Spleen (tissue), 11 donors: ENCODE results near the gene LRBA. TPM values are rescaled to one million over a fixed set of nuclear protein-coding genes. Genes with fewer than 3 reads are reported as not detected.

Experiments used
- DNase-seq: peaks from one replicate; pipeline ENCODE4 v3.0.0-alpha.2; 2020
- H3K27ac ChIP-seq, 8 donors: fragments of 200-600 bp; sonication (generic) in 7 of 8; 1 replicate in 4 of 8; 2 replicates in 4 of 8; pipeline versions ENCODE4 v1.5.0 to v1.8.0; 2016 to 2021; ENCODE audit warnings: inconsistent platforms in 4 of 8, mild to moderate bottlenecking in 4 of 8, moderate library complexity in 1 of 8
- H3K27me3 ChIP-seq, 7 donors: fragments of 200-600 bp; sonication (generic) in 6 of 7; replicated peaks in 1 of 7; 1 replicate in 4 of 7; 2 replicates in 3 of 7; pipeline versions ENCODE4 v1.5.0 to v1.8.0; 2016 to 2021; ENCODE audit warnings: inconsistent platforms in 3 of 7, mild to moderate bottlenecking in 1 of 7
- H3K36me3 ChIP-seq, 6 donors: fragments of 200-600 bp; sonication (generic) in 5 of 6; 1 replicate in 4 of 6; 2 replicates in 2 of 6; pipeline versions ENCODE4 v1.5.0 to v1.8.0; 2016 to 2021; ENCODE audit warnings: inconsistent platforms in 2 of 6
- H3K4me1 ChIP-seq, 6 donors: fragments of 200-600 bp; sonication (generic) in 5 of 6; 1 replicate in 3 of 6; 2 replicates in 3 of 6; pipeline versions ENCODE4 v1.5.0 to v1.8.0; 2016 to 2021; ENCODE audit warnings: inconsistent platforms in 3 of 6
- H3K4me3 ChIP-seq, 8 donors: fragments of 200-600 bp; sonication (generic) in 7 of 8; 1 replicate in 4 of 8; 2 replicates in 4 of 8; pipeline versions ENCODE4 v1.5.0 to v1.8.0; 2016 to 2021; ENCODE audit warnings: inconsistent platforms in 4 of 8, mild to moderate bottlenecking in 4 of 8, moderate library complexity in 2 of 8
- H3K9me3 ChIP-seq, 8 donors: fragments of 200-600 bp; sonication (generic) in 7 of 8; 1 replicate in 4 of 8; 2 replicates in 4 of 8; pipeline versions ENCODE4 v1.5.0 to v1.8.0; 2016 to 2021; ENCODE audit warnings: inconsistent platforms in 4 of 8
- CTCF ChIP-seq, 11 experiments: fragments of 200-600 bp in 7 of 11; fragments of 450-650 bp in 4 of 11; sonication (generic) in 4 of 11; IDR thresholded peaks in 8 of 11; conservative IDR thresholded peaks in 3 of 11; 1 replicate in 7 of 11; 2 replicates in 4 of 11; pipeline versions ENCODE4 v1.4.0 to v1.8.0; 2016 to 2021; ENCODE audit warnings: antibody characterized with exemption in 11 of 11, inconsistent platforms in 4 of 11, mild to moderate bottlenecking in 1 of 11
- POLR2A ChIP-seq, 3 donors: fragments of 450-650 bp; IDR thresholded peaks; one replicate each; pipeline ENCODE4 v1.5.1; 2017; ENCODE audit warnings: antibody characterized with exemption in 3 of 3, mild to moderate bottlenecking in 1 of 3
- POLR2AphosphoS5 ChIP-seq, 3 donors: sonication (generic); formaldehyde crosslinking; IDR thresholded peaks; one replicate each; pipeline ENCODE4 v1.5.1; 2017; ENCODE audit warnings: antibody characterized with exemption in 3 of 3
- WGBS, 5 donors: extraction: QIAGEN DNeasy Blood & Tissue Kit in 3 of 5; methylation state at CpG; one replicate each; pipeline versions ENCODE4 v1.1.5 to v1.1.7; 2013 to 2018; 5-methylcytosine and 5-hydroxymethylcytosine counted together
- intact Hi-C: fragments of 100-400 bp; cut with DNase I; formaldehyde crosslinking; loops from one replicate; pipeline ENCODE4 v1.15.0; 2023; ENCODE audit warnings: low total_unique reads
- polyA plus RNA-seq, 3 donors: library from polyadenylated mRNA; stranded (reverse); fragments of 200-250 nt; gene quantifications; one replicate each; pipeline ENCODE4 v1.2.1, GENCODE V29; 2013
- total RNA-seq, 7 donors: library from RNA; depleted of rRNA in 3 of 7; stranded (reverse); fragments of >200 nt in 3 of 7; fragmentation: NEBNext Ultra II Directional in 4 of 7; extraction: Animal tissue kit (Norgen Biotek cat#: 25700) in 4 of 7; gene quantifications; one replicate each; pipeline versions ENCODE4 v1.1.0 to v1.2.1, GENCODE V29; 2016 to 2021
- donor health status: healthy with polysubstance abuse.
- donor health status: DM: no; HTN: no; CAD: no; lungs with moderate emphysema.
- donor health status: DM: no; HTN: no; CAD: no.
- donor health status: Bipolar disorder and iron deficiency.
- donor health status: healthy.
- donor health status: DM: no; HTN: no; CAD: no.
- donor health status: DM: yes; HTN: yes; CAD: no.

Gene LRBA
- total and polyA plus RNA-seq, 10 donors, result 8.2 to 84.9 (median 50.5) TPM

- Histone ChIP-seq H3K4me3 (no peak overlapping the region), H3K27ac (no peak overlapping the region), H3K27me3 (no peaks in the 10 kb centered on the region), H3K4me1 (no peaks in the 10 kb centered on the region), H3K36me3 (no peaks in the 10 kb centered on the region), H3K9me3 (peaks cover 0 to 6% (median 0%) of the 10 kb centered on the region in 8 donors)
- TF ChIP-seq CTCF (IDR thresholded peaks at IDR 0.05 in 8 of 11, conservative IDR thresholded peaks at IDR 0.05 in 3 of 11), result no peak
- TF ChIP-seq POLR2A (IDR thresholded peaks at IDR 0.05), result no peak
- TF ChIP-seq POLR2AphosphoS5 (IDR thresholded peaks at IDR 0.05), result no peak
- DNase-seq, result no peak
- intact Hi-C loops, result no loop called here
- 49 to 62% (median 58%) methylated on average over 2 of the region's 2 CpGs for WGBS, 5 donors
Measured at GRCh38 chr4:150385606-150386005, 629.5 kb downstream of the LRBA start.

- no peak for DNase-seq
- no peaks in the 10 kb centered on the region for H3K4me1 ChIP-seq
- WGBS, 5 donors, result 90 to 94% (median 91%) methylated on average over 4 of the region's 4 CpGs
- H3K36me3 ChIP-seq, result no peaks in the 10 kb centered on the region
- H3K9me3 ChIP-seq, result peaks cover 0 to 6% (median 0%) of the 10 kb centered on the region in 8 donors
- H3K27me3 ChIP-seq, result no peaks in the 10 kb centered on the region
- no peak for TF ChIP-seq CTCF (IDR thresholded peaks at IDR 0.05 in 8 of 11, conservative IDR thresholded peaks at IDR 0.05 in 3 of 11)
- TF ChIP-seq POLR2AphosphoS5 (IDR thresholded peaks at IDR 0.05), result no peak
- no peak for TF ChIP-seq POLR2A (IDR thresholded peaks at IDR 0.05)
- no peak overlapping the region for H3K4me3 ChIP-seq
- no peak overlapping the region for H3K27ac ChIP-seq
- intact Hi-C loops, result no loop called here
Measured at GRCh38 chr4:150384249-150384648, 630.8 kb downstream of the LRBA start.

GRCh38 chr4:150382028-150382427, 633.1 kb downstream of the LRBA start:
- TF ChIP-seq POLR2AphosphoS5 (IDR thresholded peaks at IDR 0.05) (no peak), CTCF (IDR thresholded peaks at IDR 0.05 in 8 of 11, conservative IDR thresholded peaks at IDR 0.05 in 3 of 11) (no peak), POLR2A (IDR thresholded peaks at IDR 0.05) (no peak)
- Histone ChIP-seq H3K27ac (no peak overlapping the region), H3K27me3 (no peaks in the 10 kb centered on the region), H3K36me3 (peaks cover 0 to 5% (median 0%) of the 10 kb centered on the region in 6 donors), H3K9me3 (peaks cover 0 to 6% (median 0%) of the 10 kb centered on the region in 8 donors), H3K4me1 (no peaks in the 10 kb centered on the region), H3K4me3 (no peak overlapping the region)
- intact Hi-C loops, result no loop called here
- WGBS, 5 donors, result 70 to 91% (median 79%) methylated on average over 1 of the region's 1 CpG
- no peak for DNase-seq

- Histone ChIP-seq H3K27me3 (no peaks in the 10 kb centered on the region), H3K4me1 (no peaks in the 10 kb centered on the region), H3K9me3 (peaks cover 0 to 4% (median 0%) of the 10 kb centered on the region in 8 donors), H3K4me3 (no peak overlapping the region), H3K27ac (no peak overlapping the region), H3K36me3 (peaks cover 0 to 5% (median 0%) of the 10 kb centered on the region in 6 donors)
- 55 to 93% (median 63%) methylated on average over 3 of the region's 3 CpGs for WGBS, 5 donors
- DNase-seq, result no peak
- TF ChIP-seq POLR2A (IDR thresholded peaks at IDR 0.05) (no peak), CTCF (IDR thresholded peaks at IDR 0.05 in 8 of 11, conservative IDR thresholded peaks at IDR 0.05 in 3 of 11) (no peak), POLR2AphosphoS5 (IDR thresholded peaks at IDR 0.05) (no peak)
- intact Hi-C loops, result no loop called here
Measured at GRCh38 chr4:150381609-150382008, 633.5 kb downstream of the LRBA start.
